Left colon (tissue), 2 donors: ENCODE data around the gene DNAJC25. TPM values are rescaled to one million over a fixed set of nuclear protein-coding genes. Genes with fewer than 3 reads are reported as not detected.
"Not testable (repeated sequence)": the region's sequence is repeated elsewhere in the genome, so short reads cannot be mapped to it uniquely, and the experiment has no call there.

Experiments
- ATAC-seq: fragments of 200-7000 bp; cut with Tn5 transposase; one replicate; pipeline ENCODE4 v1.9.1; 2020; ENCODE audit warnings: mild to moderate bottlenecking, moderate library complexity
- DNase-seq, 2 donors: peaks; one replicate each; pipeline ENCODE4 v3.0.0-alpha.2; 2020
- intact Hi-C, 2 donors: fragments of 100-400 bp; cut with DNase I in 1 of 2; cut with micrococcal nuclease in 1 of 2; formaldehyde crosslinking; loops; one replicate each; pipeline versions ENCODE4 v1.11.2 to v1.14.0; 2022; cut with DNase I, micrococcal nuclease
- total RNA-seq, 2 donors: library from RNA; stranded (reverse); fragmentation: NEBNext Ultra II Directional; extraction: Animal tissue kit (Norgen Biotek cat#: 25700); gene quantifications; one replicate each; pipeline ENCODE4 v1.2.1, GENCODE V29; 2021
- donor health status: DM: no; HTN: no; CAD: no.
- donor health status: DM: yes; HTN: yes; CAD: no.

The DNAJC25 gene
- total RNA-seq, 2 donors from 2014 or later: 6.9 to 8.7 TPM

- ATAC-seq (peak; percentile 86), DNase-seq (peak; percentile 28 to 73)
- intact Hi-C loops: no loop called here
These were observed 30.1 kb downstream of the DNAJC25 start, which contains the start of gene GNG10 for GRCh38 chr9:111661150-111661801. GNG10 (plus strand) TSS chr9:111661605; CDS start chr9:111661635, 30 bp downstream.

- intact Hi-C loops: no loop called here
- DNase-seq (peak; percentile 31 to 56), ATAC-seq (peak; percentile 50)
These were observed 30.8 kb downstream of the DNAJC25 start for GRCh38 chr9:111661802-111662521.

GRCh38 chr9:111662576-111663300 lies 31.6 kb downstream of the DNAJC25 start:
- intact Hi-C loops: no loop called here
- ATAC-seq (peak; percentile 2), DNase-seq (no peak)

GRCh38 chr9:111663301-111663823 lies 32.2 kb downstream of the DNAJC25 start:
- intact Hi-C loops: no loop called here
- no peak for ATAC-seq
- DNase-seq: no peak

GRCh38 chr9:111668026-111668573 lies 37.0 kb downstream of the DNAJC25 start:
- ATAC-seq (no peak), DNase-seq (no peak)
- intact Hi-C loops: no loop called here

- ATAC-seq: not testable (repeated sequence)
These were observed 37.5 kb downstream of the DNAJC25 start for GRCh38 chr9:111668601-111669000.

GRCh38 chr9:111674319-111674718 lies 43.2 kb downstream of the DNAJC25 start:
- intact Hi-C loops: no loop called here
- DNase-seq: no peak
- no peak for ATAC-seq

More at GRCh38 chr9:111668601-111669000, 37.5 kb downstream of the DNAJC25 start:
- intact Hi-C loops, DNase-seq: not testable (repeated sequence)

GRCh38 chr9:111676116-111676515 lies 45.0 kb downstream of the DNAJC25 start:
- DNase-seq: no peak
- no peak for ATAC-seq

GRCh38 chr9:111678293-111678692 lies 47.2 kb downstream of the DNAJC25 start:
- ATAC-seq (no peak), DNase-seq (no peak)
- intact Hi-C loops: no loop called here

More at GRCh38 chr9:111676116-111676515, 45.0 kb downstream of the DNAJC25 start:
- intact Hi-C loops: no loop called here

- intact Hi-C loops: no loop called here
- ATAC-seq: no peak
- DNase-seq: no peak
These were observed 48.1 kb downstream of the DNAJC25 start for GRCh38 chr9:111679199-111679598.

- intact Hi-C loops: no loop called here
These were observed 52.3 kb downstream of the DNAJC25 start for GRCh38 chr9:111683392-111683791.

GRCh38 chr9:111691672-111692329 lies 60.7 kb downstream of the DNAJC25 start:
- intact Hi-C loops: no loop called here
- DNase-seq: no peak
- peak; percentile 59 for ATAC-seq

More at GRCh38 chr9:111683392-111683791, 52.3 kb downstream of the DNAJC25 start:
- no peak for DNase-seq
- no peak for ATAC-seq

- intact Hi-C loops: no loop called here
- DNase-seq (no peak), ATAC-seq (no peak)
These were observed 65.7 kb downstream of the DNAJC25 start for GRCh38 chr9:111696796-111697195.

- intact Hi-C loops: no loop called here
- peak in 1 of 2 donors; percentile 26 for DNase-seq
- peak; percentile 96 for ATAC-seq
These were observed 69.6 kb downstream of the DNAJC25 start for GRCh38 chr9:111700776-111701175.

Other genes starting within 250 kb of the DNAJC25 start
- gene ECPAS, start 147.0 kb upstream of the DNAJC25 start, total RNA-seq: 10 to 100 TPM; 79.5 to 89.4 TPM
- gene ZNF483, start 106.2 kb upstream of the DNAJC25 start, total RNA-seq: 1 to 10 TPM in 1 of 2 donors, under 1 TPM in 1; 0.73 to 2.9 TPM
- gene PTGR1, start 31.7 kb upstream of the DNAJC25 start, total RNA-seq: 10 to 100 TPM; 44.8 to 49.2 TPM
- gene GNG10, start 30.3 kb downstream of the DNAJC25 start, total RNA-seq: 10 to 100 TPM; 17.7 to 25.8 TPM
- not detected for gene SHOC1, start 163.6 kb downstream of the DNAJC25 start, total RNA-seq